Heart left ventricle (tissue), 13 donors: Measurements from ENCODE around the gene VSIG8.

ENCODE experiments used
- CTCF ChIP-seq, 12 donors: fragments of 200-600 bp; sonication (generic) in 4 of 12; IDR thresholded peaks; one replicate each; pipeline versions ENCODE4 v1.5.0 to v1.8.0; 2018 to 2022; ENCODE audit warnings: antibody characterized with exemption in 12 of 12, mild to moderate bottlenecking in 5 of 12
- POLR2A ChIP-seq, 2 donors: fragments of 450-650 bp; IDR thresholded peaks; one replicate each; pipeline ENCODE4 v1.6.1; 2017; ENCODE audit warnings: antibody characterized with exemption in 2 of 2, mild to moderate bottlenecking in 2 of 2, moderate library complexity in 2 of 2
- donor health status: ischemic (EF 13 %, LVEDD 7.1; RV severe dilation, severe dysfunction).
- donor health status: DM: no; HTN: yes; CAD: no.
- donor health status: DM: no; HTN: no; CAD: no.
- donor health status: ischemic (EF 25% LVEDD 6.9; RV normal size, moderate dysfunction).
- donor health status: ischemic (EF 25% LVEDD 5.7; RV mildly dilated, moderate dysfunction).
- donor health status: ischemic (EF 35%, LVEDD 5.7; RV mildly dilated, moderate dysfunction).
- donor health status: nonischemic (EF 11% LVEDD 7.7; RV severe dilation, severe dysfunction).
- donor health status: DM: yes; HTN: yes; CAD: no.
- donor health status: PGD.
- donor health status: ischemic (EF 29% LVEDD 5.4; RV normal size, mild dysfunction).
- donor health status: nonischemic (EF 23%, LVEDD 6.1; RV moderate dilation, normal function).

- TF ChIP-seq CTCF (IDR thresholded peaks at IDR 0.05) (no peak), POLR2A (IDR thresholded peaks at IDR 0.05) (no peak)
Observed at GRCh38 chr1:159892944-159893343, 30.5 kb upstream of the VSIG8 start.
